Neuronal stem cell (in vitro differentiated cells): ENCODE results near the gene TMEM108.

ENCODE experiments used
- DNase-seq: peaks from one replicate; pipeline ENCODE4 v3.0.0-alpha.2; 2013; ENCODE audit warnings: low spot score
- H2AFZ ChIP-seq: one replicate; pipeline ENCODE4 v1.6.1; 2013; ENCODE audit warnings: mild to moderate bottlenecking, low read length, inconsistent platforms
- H2AK5ac ChIP-seq: 2 replicates; pipeline ENCODE4 v1.6.1; 2013; ENCODE audit warnings: low read depth, mild to moderate bottlenecking, inconsistent platforms, low read length, moderate library complexity, mixed read lengths
- H2BK120ac ChIP-seq: 2 replicates; pipeline ENCODE4 v1.6.1; 2013; ENCODE audit warnings: low read depth, mild to moderate bottlenecking, inconsistent platforms, low read length, moderate library complexity, mixed read lengths
- H2BK12ac ChIP-seq: one replicate; pipeline ENCODE4 v1.6.1; 2013; ENCODE audit warnings: low read length, inconsistent platforms
- H2BK15ac ChIP-seq: 2 replicates; pipeline ENCODE4 v1.6.1; 2013; ENCODE audit warnings: mild to moderate bottlenecking, low read length, inconsistent platforms, mixed read lengths
- H2BK5ac ChIP-seq: one replicate; pipeline ENCODE4 v1.6.1; 2013; ENCODE audit warnings: inconsistent platforms, mild to moderate bottlenecking, low read length, moderate library complexity
- H3K14ac ChIP-seq: one replicate; pipeline ENCODE4 v1.6.1; 2013; ENCODE audit warnings: low read length, inconsistent platforms
- H3K18ac ChIP-seq: 2 replicates; pipeline ENCODE4 v1.6.1; 2013; ENCODE audit warnings: low read length, inconsistent platforms
- H3K23ac ChIP-seq: 2 replicates; pipeline ENCODE4 v1.6.1; 2013; ENCODE audit warnings: low read depth, mild to moderate bottlenecking, mixed read lengths, low read length, inconsistent platforms; ENCODE audit not compliant: poor library complexity
- H3K27ac ChIP-seq: replicated peaks from 3 replicates; pipeline ENCODE4 v1.5.1; 2013; ENCODE audit warnings: low read length, inconsistent platforms
- H3K27me3 ChIP-seq, 3 experiments: 2 replicates each; pipeline ENCODE4 v1.6.1; 2013; ENCODE audit warnings: low read length in 3 of 3, mild to moderate bottlenecking in 2 of 3, inconsistent platforms in 1 of 3, low read depth in 1 of 3, mixed read lengths in 1 of 3, moderate library complexity in 1 of 3; ENCODE audit not compliant: control insufficient read depth in 3 of 3, insufficient read depth in 3 of 3
- H3K36me3 ChIP-seq, 2 donors: replicated peaks in 1 of 2; 2 replicates each; pipeline ENCODE4 v1.6.1; 2013; ENCODE audit warnings: low read length in 2 of 2; ENCODE audit not compliant: control insufficient read depth in 2 of 2, insufficient read depth in 2 of 2
- H3K4ac ChIP-seq: 2 replicates; pipeline ENCODE4 v1.6.1; 2013; ENCODE audit warnings: inconsistent platforms, mild to moderate bottlenecking, low read length, moderate library complexity
- H3K4me1 ChIP-seq, 2 donors: 1 replicate in 1 of 2; 2 replicates in 1 of 2; pipeline ENCODE4 v1.6.1; 2013; ENCODE audit warnings: low read length in 2 of 2, low read depth in 1 of 2; ENCODE audit not compliant: control insufficient read depth in 2 of 2, insufficient read depth in 1 of 2
- H3K4me2 ChIP-seq: one replicate; pipeline ENCODE4 v1.6.1; 2013; ENCODE audit warnings: mild to moderate bottlenecking, low read length, inconsistent platforms; ENCODE audit not compliant: insufficient read depth, poor library complexity, severe bottlenecking
- H3K4me3 ChIP-seq, 2 donors: 2 replicates each; pipeline ENCODE4 v1.5.1; 2013; ENCODE audit warnings: low read length in 2 of 2, mild to moderate bottlenecking in 2 of 2, inconsistent platforms in 1 of 2, moderate library complexity in 1 of 2
- H3K79me1 ChIP-seq: one replicate; pipeline ENCODE4 v1.6.1; 2013; ENCODE audit warnings: low read depth, mild to moderate bottlenecking, inconsistent platforms, low read length, moderate library complexity
- H3K9ac ChIP-seq: one replicate; pipeline ENCODE4 v1.6.1; 2013; ENCODE audit warnings: mild to moderate bottlenecking, low read depth, low read length, inconsistent platforms; ENCODE audit not compliant: poor library complexity
- H3K9me3 ChIP-seq, 2 donors: replicated peaks in 1 of 2; 2 replicates each; pipeline versions ENCODE3 to v1.6.1; 2013; ENCODE audit warnings: low read length in 2 of 2, mild to moderate bottlenecking in 2 of 2, inconsistent platforms in 1 of 2, low read depth in 1 of 2, mixed read lengths in 1 of 2, moderate library complexity in 1 of 2; ENCODE audit not compliant: control insufficient read depth in 2 of 2, insufficient read depth in 1 of 2
- H4K8ac ChIP-seq: one replicate; pipeline ENCODE4 v1.6.1; 2013; ENCODE audit warnings: low read depth, mild to moderate bottlenecking, inconsistent platforms, low read length, moderate library complexity
- H4K91ac ChIP-seq: one replicate; pipeline ENCODE4 v1.6.1; 2013; ENCODE audit warnings: low read length, low read depth, mild to moderate bottlenecking, inconsistent platforms; ENCODE audit not compliant: poor library complexity
- WGBS, 2 donors: extraction: QIAGEN DNeasy Blood & Tissue Kit; methylation state at CpG; one replicate each; pipeline ENCODE4 v1.1.7; 2013; ENCODE audit warnings: missing lambda C conversion rate in 2 of 2, mixed read lengths in 1 of 2; ENCODE audit not compliant: insufficient read length in 2 of 2, insufficient replicate concordance in 1 of 2; ENCODE audit errors: extremely low coverage in 2 of 2; 5-methylcytosine and 5-hydroxymethylcytosine counted together

Gene TMEM108

DNA sequence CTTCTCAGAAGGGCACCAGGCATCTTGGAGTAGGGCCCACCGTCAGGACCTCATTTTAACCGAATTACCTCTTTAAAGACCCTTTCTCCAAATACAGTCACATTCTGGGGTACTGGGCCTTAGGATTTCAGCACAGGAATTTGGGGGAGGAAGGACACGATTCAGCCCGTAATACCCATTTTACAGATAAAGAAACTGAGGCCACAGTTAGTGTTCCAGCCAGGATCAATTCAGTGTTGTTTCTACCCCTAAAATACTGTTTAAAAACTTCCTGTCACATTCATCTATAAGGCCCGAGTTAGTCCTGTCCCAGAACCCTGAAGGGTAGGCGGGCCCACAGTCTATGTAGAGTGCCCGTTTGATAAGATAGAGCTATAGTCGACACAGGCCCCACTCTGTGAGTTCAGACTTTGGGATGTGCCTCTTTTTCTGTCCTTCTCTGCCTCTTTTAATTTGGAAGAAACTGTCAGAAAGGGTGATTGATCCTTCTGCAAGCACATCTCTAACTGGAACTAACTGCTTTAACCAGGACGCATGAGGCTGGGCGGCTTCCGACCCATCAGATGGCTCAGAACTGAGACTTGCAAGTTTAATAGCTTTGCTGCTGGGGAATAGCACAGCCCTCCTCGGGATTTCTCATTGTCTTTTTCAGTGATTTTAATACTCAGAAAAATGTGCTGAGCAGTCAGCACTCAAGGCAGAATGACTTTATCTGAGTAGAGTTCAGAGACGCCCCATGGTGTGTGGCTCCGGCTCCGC is 381.1 kb downstream of the TMEM108 start:
- Histone ChIP-seq H3K36me3 (no peaks in the 10 kb centered on the region), H2BK5ac (peak overlapping the region; percentile 27), H2BK12ac (no peak overlapping the region), H3K18ac (peak overlapping the region; percentile 60), H4K91ac (no peak overlapping the region), H3K23ac (no peak overlapping the region), H3K4me1 (peaks cover 0 to 4% of the 10 kb centered on the region in 2 donors), H3K4me2 (no peak overlapping the region), H2AK5ac (no peak overlapping the region), H3K27me3 (no peaks in the 10 kb centered on the region), H3K4ac (no peak overlapping the region), H3K27ac (no peak overlapping the region), H2BK15ac (peak overlapping the region; percentile 82), H3K79me1 (no peaks in the 10 kb centered on the region), H4K8ac (no peak overlapping the region), H3K14ac (no peak overlapping the region), H2BK120ac (no peak overlapping the region), H2AFZ (no peak overlapping the region), H3K4me3 (no peak overlapping the region), H3K9me3 (no peaks in the 10 kb centered on the region), H3K9ac (no peak overlapping the region)
- no CpG with 5 or more reads among the region's 15 CpGs for WGBS, 2 donors
- DNase-seq, result no peak

DNA sequence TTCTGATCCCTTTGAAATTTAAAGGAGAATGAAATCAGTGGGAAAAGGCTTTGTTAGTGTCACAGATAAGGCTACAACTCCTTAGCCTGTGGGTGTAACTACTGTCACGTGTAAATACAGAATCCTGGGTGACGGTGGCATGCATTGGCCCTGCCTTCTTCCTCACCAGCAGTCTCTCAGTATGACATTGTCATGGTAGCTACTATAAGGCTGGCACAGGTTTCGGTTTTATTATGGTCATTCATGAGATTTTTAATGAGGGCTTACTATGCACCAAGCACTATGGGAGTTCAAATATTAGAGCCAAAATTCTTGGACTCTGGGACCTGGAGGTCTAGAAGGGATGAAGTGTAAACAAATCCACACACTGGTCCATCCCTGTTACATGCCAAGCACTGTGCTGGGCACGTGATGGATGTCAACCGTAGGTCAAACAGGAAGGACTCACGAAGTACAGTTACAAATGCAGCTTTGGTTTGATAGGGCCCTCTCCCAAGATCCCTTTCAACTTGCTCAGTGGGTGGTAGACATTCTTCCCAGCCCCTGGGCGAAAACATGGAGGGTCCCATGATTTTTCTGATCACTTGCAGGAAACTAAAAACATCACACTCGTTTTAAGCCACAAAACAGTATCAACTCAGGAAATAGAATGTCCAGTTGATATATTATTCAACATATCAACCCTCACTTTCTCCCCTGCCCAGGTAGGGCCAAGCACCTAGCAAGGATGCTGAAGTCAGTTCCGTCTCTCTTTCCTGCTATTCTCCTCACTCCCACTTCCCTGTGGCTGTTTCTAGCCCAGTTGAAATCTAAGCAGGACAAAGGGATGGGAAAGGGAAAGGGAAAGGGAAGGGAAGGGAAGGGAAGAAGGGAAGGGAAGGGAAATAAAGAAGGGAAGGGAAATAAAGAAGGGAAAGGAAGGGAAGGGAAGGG is 387.0 kb downstream of the TMEM108 start:
- no peaks in the 10 kb centered on the region for H3K36me3 ChIP-seq
- H2AFZ ChIP-seq, result no peak overlapping the region
- H4K8ac ChIP-seq, result no peak overlapping the region
- no peak overlapping the region for H3K4ac ChIP-seq
- no peak overlapping the region for H2BK120ac ChIP-seq
- no peaks in the 10 kb centered on the region for H3K9me3 ChIP-seq
- no peak overlapping the region for H2BK5ac ChIP-seq
- H2AK5ac ChIP-seq, result peak overlapping the region; percentile 26
- no peak overlapping the region for H3K4me3 ChIP-seq
- no peak overlapping the region for H4K91ac ChIP-seq
- H3K23ac ChIP-seq, result no peak overlapping the region
- H2BK15ac ChIP-seq, result no peak overlapping the region
- H3K4me2 ChIP-seq, result no peak overlapping the region
- no peak for DNase-seq
- no peak overlapping the region for H3K27ac ChIP-seq
- no peaks in the 10 kb centered on the region for H3K27me3 ChIP-seq
- no peak overlapping the region for H3K14ac ChIP-seq
- H3K18ac ChIP-seq, result no peak overlapping the region
- H3K4me1 ChIP-seq, result peaks cover 0 to 3% of the 10 kb centered on the region in 2 donors
- H3K79me1 ChIP-seq, result no peaks in the 10 kb centered on the region
- no peak overlapping the region for H2BK12ac ChIP-seq
- WGBS, 2 donors, result no CpG with 5 or more reads among the region's 9 CpGs
- H3K9ac ChIP-seq, result no peak overlapping the region

DNA sequence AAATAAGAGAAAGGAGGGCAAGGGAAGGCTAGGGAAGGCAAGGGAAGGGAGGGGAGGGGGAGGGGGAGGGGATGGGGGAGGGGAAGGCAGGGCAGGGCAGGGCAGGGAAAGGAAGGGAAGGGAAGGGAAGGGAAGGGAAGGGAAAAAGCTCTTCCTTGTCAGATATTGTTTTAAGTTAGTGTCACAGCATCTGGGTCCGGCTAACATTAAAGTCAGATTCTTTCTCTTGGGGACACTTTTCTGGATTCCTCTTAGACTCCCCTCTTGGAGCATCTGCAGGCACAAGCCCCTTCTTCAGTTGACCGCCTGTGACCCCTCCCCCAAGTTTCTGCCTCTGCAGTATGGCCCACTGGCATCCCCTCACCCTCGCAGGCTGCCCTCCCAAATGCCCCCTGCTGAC is 387.7 kb downstream of the TMEM108 start:
- Histone ChIP-seq H3K4me2 (no peak overlapping the region), H2BK12ac (no peak overlapping the region), H3K27ac (no peak overlapping the region), H3K36me3 (no peaks in the 10 kb centered on the region), H3K9ac (no peak overlapping the region), H3K18ac (no peak overlapping the region), H4K91ac (no peak overlapping the region), H3K4me3 (no peak overlapping the region), H2BK120ac (no peak overlapping the region), H3K4ac (no peak overlapping the region), H3K79me1 (no peaks in the 10 kb centered on the region), H4K8ac (no peak overlapping the region), H2AK5ac (no peak overlapping the region), H3K4me1 (no peaks in the 10 kb centered on the region), H3K14ac (no peak overlapping the region), H3K23ac (no peak overlapping the region), H2BK5ac (peak overlapping the region; percentile 9), H2AFZ (no peak overlapping the region), H3K27me3 (no peaks in the 10 kb centered on the region), H2BK15ac (peak overlapping the region; percentile 13), H3K9me3 (no peaks in the 10 kb centered on the region)
- DNase-seq, result no peak
- no CpG with 5 or more reads among the region's 3 CpGs for WGBS, 2 donors

DNA sequence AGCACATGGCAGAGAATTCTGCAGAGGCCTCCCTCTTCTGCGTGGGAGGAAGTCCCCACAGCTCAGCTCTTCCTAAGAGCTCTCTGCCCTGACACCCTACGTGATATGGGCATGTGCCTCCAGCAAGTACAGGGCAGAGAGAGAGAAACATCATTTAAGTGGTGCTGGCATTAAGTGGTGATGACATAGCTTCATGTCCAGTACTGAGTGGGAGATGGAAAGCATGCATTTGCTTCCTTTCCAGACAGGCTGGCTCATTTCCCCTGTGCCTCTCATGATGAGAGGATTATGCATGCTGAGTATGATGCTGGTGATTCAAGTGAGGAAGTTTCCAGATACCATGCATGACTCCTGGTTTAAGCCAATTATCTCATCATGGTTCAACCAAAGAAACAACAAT is 388.5 kb downstream of the TMEM108 start:
- Histone ChIP-seq H3K4ac (peak overlapping the region; percentile 0), H2BK15ac (no peak overlapping the region), H3K23ac (no peak overlapping the region), H3K79me1 (no peaks in the 10 kb centered on the region), H3K4me2 (no peak overlapping the region), H3K9me3 (no peaks in the 10 kb centered on the region), H3K4me1 (no peaks in the 10 kb centered on the region), H4K8ac (no peak overlapping the region), H3K27me3 (no peaks in the 10 kb centered on the region), H3K14ac (no peak overlapping the region), H3K18ac (no peak overlapping the region), H3K36me3 (no peaks in the 10 kb centered on the region), H2BK12ac (no peak overlapping the region), H2AFZ (no peak overlapping the region), H3K4me3 (no peak overlapping the region), H3K9ac (no peak overlapping the region), H2BK5ac (no peak overlapping the region), H2BK120ac (no peak overlapping the region), H2AK5ac (no peak overlapping the region), H3K27ac (no peak overlapping the region), H4K91ac (no peak overlapping the region)
- DNase-seq, result no peak
- no CpG with 5 or more reads among the region's 2 CpGs for WGBS, 2 donors
